Peyer's patch (tissue), 4 donors: ENCODE measurements around the gene SLC35A2.

ENCODE experiments used
- POLR2A ChIP-seq, 2 donors: fragments of 450-650 bp; IDR thresholded peaks; one replicate each; pipeline ENCODE4 v1.5.1; 2017; ENCODE audit warnings: antibody characterized with exemption in 2 of 2, mild to moderate bottlenecking in 2 of 2, moderate library complexity in 2 of 2
- TF ChIP-seq, protein P1 (sequence below), 6 experiments: fragments of 450-650 bp in 4 of 6; fragments of 200-600 bp in 2 of 6; sonication (generic) in 1 of 6; IDR thresholded peaks; one replicate each; pipeline ENCODE4 v1.5.1; 2017 to 2019; ENCODE audit warnings: antibody characterized with exemption in 6 of 6, mild to moderate bottlenecking in 3 of 6, moderate library complexity in 1 of 6

DNA sequence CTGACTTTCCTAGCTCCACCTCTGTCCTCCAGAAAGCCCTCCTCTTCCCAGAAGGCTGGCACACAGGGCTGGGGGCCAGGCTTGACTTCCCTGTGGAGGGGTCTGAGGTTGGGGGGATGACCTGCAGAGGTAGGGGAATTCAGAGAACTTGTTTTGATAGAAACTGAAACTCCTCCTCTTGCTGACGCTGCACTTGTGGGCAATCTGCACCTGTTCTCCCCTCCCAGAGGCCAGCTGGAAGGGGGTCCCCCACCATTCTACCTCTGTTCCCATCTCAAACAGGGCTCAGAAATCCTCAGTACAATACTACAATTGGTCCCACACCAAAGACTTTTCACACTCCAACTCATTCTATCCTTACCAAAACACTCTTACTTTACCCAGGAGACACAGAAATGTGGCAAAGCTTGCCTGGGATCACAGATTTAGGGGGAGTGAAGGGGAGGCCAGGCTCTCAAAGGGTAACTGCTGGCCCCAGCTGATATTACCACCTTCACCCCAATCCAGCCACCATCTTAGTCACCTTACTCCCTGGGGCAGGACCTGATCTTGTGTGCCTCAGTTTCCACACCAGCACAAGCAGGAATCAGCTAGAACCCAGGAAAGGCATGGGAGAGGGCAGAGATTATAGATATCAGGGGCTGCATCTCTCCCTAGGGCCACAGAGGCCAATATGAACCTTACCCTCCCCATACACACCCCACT is 27.4 kb upstream of the SLC35A2 start:
- no peak for TF ChIP-seq POLR2A (IDR thresholded peaks at IDR 0.05)
- TF ChIP-seq, protein P1, sequence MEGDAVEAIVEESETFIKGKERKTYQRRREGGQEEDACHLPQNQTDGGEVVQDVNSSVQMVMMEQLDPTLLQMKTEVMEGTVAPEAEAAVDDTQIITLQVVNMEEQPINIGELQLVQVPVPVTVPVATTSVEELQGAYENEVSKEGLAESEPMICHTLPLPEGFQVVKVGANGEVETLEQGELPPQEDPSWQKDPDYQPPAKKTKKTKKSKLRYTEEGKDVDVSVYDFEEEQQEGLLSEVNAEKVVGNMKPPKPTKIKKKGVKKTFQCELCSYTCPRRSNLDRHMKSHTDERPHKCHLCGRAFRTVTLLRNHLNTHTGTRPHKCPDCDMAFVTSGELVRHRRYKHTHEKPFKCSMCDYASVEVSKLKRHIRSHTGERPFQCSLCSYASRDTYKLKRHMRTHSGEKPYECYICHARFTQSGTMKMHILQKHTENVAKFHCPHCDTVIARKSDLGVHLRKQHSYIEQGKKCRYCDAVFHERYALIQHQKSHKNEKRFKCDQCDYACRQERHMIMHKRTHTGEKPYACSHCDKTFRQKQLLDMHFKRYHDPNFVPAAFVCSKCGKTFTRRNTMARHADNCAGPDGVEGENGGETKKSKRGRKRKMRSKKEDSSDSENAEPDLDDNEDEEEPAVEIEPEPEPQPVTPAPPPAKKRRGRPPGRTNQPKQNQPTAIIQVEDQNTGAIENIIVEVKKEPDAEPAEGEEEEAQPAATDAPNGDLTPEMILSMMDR (IDR thresholded peaks at IDR 0.05): no peak
